Effector memory CD4-positive, alpha-beta T cell (primary cell): Measurements from ENCODE around the gene ATG2B.
A peak's percentile ranks its signal among the peaks of the same experiment; 100 is the strongest.

Experiments
- DNase-seq, 3 donors: peaks; one replicate each; pipeline ENCODE4 v3.0.0-alpha.2; 2020
- H3K27ac ChIP-seq: 2 replicates; pipeline ENCODE4 v1.7.0; 2013; ENCODE audit warnings: mild to moderate bottlenecking, low read length, moderate library complexity; ENCODE audit not compliant: insufficient read depth, poor library complexity, severe bottlenecking
- H3K27me3 ChIP-seq: replicated peaks from 2 replicates; pipeline ENCODE4 v1.7.0; 2013; ENCODE audit warnings: mild to moderate bottlenecking, low read length; ENCODE audit not compliant: insufficient read depth, control insufficient read depth, poor library complexity, severe bottlenecking
- H3K36me3 ChIP-seq: 2 replicates; pipeline ENCODE4 v1.7.0; 2013; ENCODE audit warnings: mild to moderate bottlenecking, low read length, moderate library complexity; ENCODE audit not compliant: control insufficient read depth, insufficient read depth
- H3K4me1 ChIP-seq: 2 replicates; pipeline ENCODE4 v1.7.0; 2013; ENCODE audit warnings: low read length, mild to moderate bottlenecking; ENCODE audit not compliant: control insufficient read depth, insufficient read depth, poor library complexity, severe bottlenecking
- H3K4me3 ChIP-seq: 2 replicates; pipeline ENCODE4 v1.7.0; 2013; ENCODE audit warnings: low read length, low read depth, mild to moderate bottlenecking; ENCODE audit not compliant: insufficient read depth, poor library complexity, severe bottlenecking
- H3K9me3 ChIP-seq: 2 replicates; pipeline ENCODE4 v1.7.0; 2013; ENCODE audit warnings: mild to moderate bottlenecking, low read length, moderate library complexity; ENCODE audit not compliant: control insufficient read depth

ATG2B gene

GRCh38 chr14:96275177-96276112, 87.7 kb downstream of the ATG2B start:
- no peak overlapping the region for H3K4me3 ChIP-seq
- H3K4me1 ChIP-seq: no peaks in the 10 kb centered on the region
- no peak overlapping the region for H3K27ac ChIP-seq
- H3K9me3 ChIP-seq: peaks cover 11% of the 10 kb centered on the region
- no peaks in the 10 kb centered on the region for H3K27me3 ChIP-seq
- peak; percentile 18 to 53 (median 25) for DNase-seq
- H3K36me3 ChIP-seq: no peaks in the 10 kb centered on the region

DNA sequence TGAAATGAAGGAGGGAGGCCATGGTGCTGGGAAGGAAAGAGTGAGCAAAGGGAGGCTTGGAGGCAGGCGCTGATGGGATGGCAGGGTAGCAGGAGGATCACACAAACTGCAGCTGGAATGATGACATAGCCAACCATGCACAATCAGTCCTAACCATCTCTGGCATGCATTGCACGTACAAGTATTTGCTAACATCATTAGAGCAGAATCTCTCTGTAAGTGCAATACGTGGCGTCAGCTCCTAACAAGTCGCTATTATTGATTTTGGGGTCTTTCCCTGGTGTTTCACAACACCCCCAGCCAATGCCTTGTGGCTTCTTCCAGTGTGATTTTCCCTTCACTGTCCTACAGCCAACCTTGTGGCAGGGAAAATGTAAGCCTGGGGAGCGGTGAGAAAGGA, 88.6 kb downstream of the ATG2B start:
- H3K9me3 ChIP-seq: peaks cover 11% of the 10 kb centered on the region
- H3K36me3 ChIP-seq: no peaks in the 10 kb centered on the region
- no peak overlapping the region for H3K27ac ChIP-seq
- H3K4me1 ChIP-seq: no peaks in the 10 kb centered on the region
- no peaks in the 10 kb centered on the region for H3K27me3 ChIP-seq
- DNase-seq: no peak
- no peak overlapping the region for H3K4me3 ChIP-seq

- H3K27me3 ChIP-seq: no peaks in the 10 kb centered on the region
- H3K9me3 ChIP-seq: peaks cover 11% of the 10 kb centered on the region
- H3K4me1 ChIP-seq: no peaks in the 10 kb centered on the region
- no peak overlapping the region for H3K27ac ChIP-seq
- DNase-seq: no peak
- no peak overlapping the region for H3K4me3 ChIP-seq
- H3K36me3 ChIP-seq: no peaks in the 10 kb centered on the region
Measured at GRCh38 chr14:96274122-96274521, 89.0 kb downstream of the ATG2B start.

GRCh38 chr14:96273629-96274028, 89.5 kb downstream of the ATG2B start:
- H3K36me3 ChIP-seq: no peaks in the 10 kb centered on the region
- H3K27me3 ChIP-seq: no peaks in the 10 kb centered on the region

DNA sequence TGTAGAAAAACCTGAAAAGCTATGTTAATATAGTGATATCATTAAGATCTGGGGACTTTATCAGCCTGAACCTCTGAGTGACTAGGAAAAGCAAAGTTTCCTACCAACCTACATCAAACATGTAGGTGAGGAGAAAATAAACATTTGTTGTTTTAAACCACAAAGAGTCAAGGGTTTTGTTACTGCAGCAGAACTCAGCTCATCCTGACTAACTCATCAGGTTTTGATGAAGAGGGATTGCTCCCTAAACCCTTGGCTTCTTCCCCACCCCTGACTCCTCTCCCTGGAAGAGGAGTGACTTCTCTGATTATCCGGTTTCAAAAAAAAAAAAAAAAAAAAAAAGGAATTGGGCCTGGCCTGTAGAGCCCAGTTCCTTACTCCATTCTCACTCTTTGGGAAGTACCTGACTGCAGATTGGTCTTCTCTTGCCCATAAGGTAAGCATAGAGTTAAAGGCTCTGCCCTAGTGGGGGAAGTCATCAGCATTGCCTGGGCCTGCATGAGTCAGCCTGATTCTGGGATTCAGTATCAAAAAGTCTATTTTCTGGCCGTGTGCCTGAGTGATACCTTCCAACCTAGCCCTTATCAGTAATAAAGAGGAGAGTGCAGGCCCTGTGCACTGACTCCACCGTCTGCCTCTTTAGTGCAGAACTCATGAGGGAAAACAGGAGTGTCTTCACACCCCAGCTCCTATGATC, 90.2 kb downstream of the ATG2B start:
- no peak overlapping the region for H3K27ac ChIP-seq
- no peaks in the 10 kb centered on the region for H3K36me3 ChIP-seq
- no peaks in the 10 kb centered on the region for H3K4me1 ChIP-seq
- H3K9me3 ChIP-seq: peaks cover 5% of the 10 kb centered on the region
- DNase-seq: no peak
- no peak overlapping the region for H3K4me3 ChIP-seq
- no peaks in the 10 kb centered on the region for H3K27me3 ChIP-seq

More at GRCh38 chr14:96273629-96274028, 89.5 kb downstream of the ATG2B start:
- Histone ChIP-seq H3K4me3 (no peak overlapping the region), H3K27ac (no peak overlapping the region), H3K4me1 (no peaks in the 10 kb centered on the region), H3K9me3 (peaks cover 11% of the 10 kb centered on the region)
- no peak for DNase-seq

DNA sequence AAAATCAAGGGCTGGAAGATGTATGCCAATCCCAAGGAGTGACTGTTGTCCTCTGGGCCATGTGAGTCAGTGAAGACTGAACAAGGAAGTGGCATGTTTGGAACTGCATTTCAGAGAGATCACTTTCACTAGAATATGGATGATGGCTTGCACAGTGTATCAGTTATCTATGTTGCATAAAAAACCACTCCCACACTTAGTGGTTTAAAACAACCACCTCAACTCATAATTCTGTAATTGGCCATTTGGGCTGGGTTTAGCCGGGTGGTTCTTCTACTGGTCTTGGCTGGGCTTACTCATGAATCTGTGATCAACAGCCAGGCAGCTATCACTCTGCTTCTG, 91.7 kb downstream of the ATG2B start:
- no peaks in the 10 kb centered on the region for H3K4me1 ChIP-seq
- no peak overlapping the region for H3K4me3 ChIP-seq
- H3K27ac ChIP-seq: no peak overlapping the region
- no peak for DNase-seq
- H3K9me3 ChIP-seq: no peaks in the 10 kb centered on the region
- no peaks in the 10 kb centered on the region for H3K36me3 ChIP-seq
- no peaks in the 10 kb centered on the region for H3K27me3 ChIP-seq

GRCh38 chr14:96270565-96271420, 92.3 kb downstream of the ATG2B start:
- Histone ChIP-seq H3K4me3 (no peak overlapping the region), H3K36me3 (no peaks in the 10 kb centered on the region), H3K9me3 (no peaks in the 10 kb centered on the region), H3K27me3 (no peaks in the 10 kb centered on the region), H3K27ac (no peak overlapping the region), H3K4me1 (no peaks in the 10 kb centered on the region)
- DNase-seq: no peak

DNA sequence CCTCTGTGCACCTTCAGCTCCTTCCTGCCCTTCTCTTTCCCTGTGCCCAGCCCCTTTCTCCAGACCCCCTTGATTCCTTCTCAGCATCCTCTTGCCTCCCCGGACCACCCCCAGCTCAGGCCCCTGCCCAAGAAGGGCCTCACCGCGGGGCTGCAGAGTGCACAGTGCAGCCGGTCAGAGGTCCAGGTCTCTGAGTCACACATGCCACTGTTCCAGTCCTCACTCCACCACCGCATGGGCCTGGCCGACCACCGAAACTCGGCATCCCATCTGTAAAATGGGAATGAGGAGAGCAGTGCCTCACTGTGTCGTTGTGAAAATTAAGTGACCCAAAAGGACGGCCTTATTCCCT, 93.8 kb downstream of the ATG2B start:
- Histone ChIP-seq H3K9me3 (no peaks in the 10 kb centered on the region), H3K27ac (no peak overlapping the region), H3K4me1 (no peaks in the 10 kb centered on the region), H3K36me3 (no peaks in the 10 kb centered on the region), H3K4me3 (no peak overlapping the region), H3K27me3 (no peaks in the 10 kb centered on the region)
- no peak for DNase-seq

GRCh38 chr14:96268431-96269358, 94.4 kb downstream of the ATG2B start:
- H3K36me3 ChIP-seq: no peaks in the 10 kb centered on the region
- H3K9me3 ChIP-seq: no peaks in the 10 kb centered on the region
- H3K27ac ChIP-seq: no peak overlapping the region
- DNase-seq: no peak
- H3K4me3 ChIP-seq: no peak overlapping the region
- no peaks in the 10 kb centered on the region for H3K27me3 ChIP-seq
- no peaks in the 10 kb centered on the region for H3K4me1 ChIP-seq
